ENCODE results near the gene COL18A1. TPM values are rescaled to one million over a fixed set of nuclear protein-coding genes. Genes with fewer than 3 reads are reported as not detected.

Gene COL18A1
- polyA plus RNA-seq, 1 experiment, result 25.3 TPM

- Histone ChIP-seq H3K4me3 (ENCODE audit: low read depth, low read length) (no peak overlapping the region), H3K27me3 (ENCODE audit: control insufficient read depth, insufficient read depth, low read length) (no peaks in the 10 kb centered on the region), H3K27ac (ENCODE audit: low read depth, low read length) (no peak overlapping the region), H3K9me3 (ENCODE audit: control insufficient read depth, insufficient read depth, low read length) (peaks cover 18% of the 10 kb centered on the region)
- TF ChIP-seq CTCF (IDR thresholded peaks at IDR 0.05; ENCODE audit: low read depth, low read length), result no peak
- ChIA-PET POLR2A (no interaction called here), CTCF (interaction anchor here (1.5 kb wide), 1 partner anchor 10 kb away, joined by 4 read pairs; no protein-coding TSS in a partner anchor)
- DNase-seq (ENCODE audit: low read depth, low spot score), result no peak
Observed at GRCh38 chr21:45376459-45377324, 28.3 kb upstream of the COL18A1 start.

- H3K27me3 ChIP-seq (ENCODE audit: control insufficient read depth, insufficient read depth, low read length), result no peaks in the 10 kb centered on the region
- no peak for DNase-seq (ENCODE audit: low read depth, low spot score)
- ChIA-PET POLR2A (no interaction called here), CTCF (interaction anchor here (1.5 kb wide), 1 partner anchor 9 kb away, joined by 4 read pairs; no protein-coding TSS in a partner anchor)
- TF ChIP-seq CTCF (IDR thresholded peaks at IDR 0.05; ENCODE audit: low read depth, low read length), result no peak
- no peak overlapping the region for H3K27ac ChIP-seq (ENCODE audit: low read depth, low read length)
- no peak overlapping the region for H3K4me3 ChIP-seq (ENCODE audit: low read depth, low read length)
- H3K9me3 ChIP-seq (ENCODE audit: control insufficient read depth, insufficient read depth, low read length), result peaks cover 20% of the 10 kb centered on the region
Observed at GRCh38 chr21:45377325-45377709, 27.6 kb upstream of the COL18A1 start.

- H3K4me3 ChIP-seq (ENCODE audit: low read depth, low read length), result no peak overlapping the region
- POLR2A ChIA-PET, result no interaction called here
- H3K9me3 ChIP-seq (ENCODE audit: control insufficient read depth, insufficient read depth, low read length), result peaks cover 22% of the 10 kb centered on the region
- CTCF ChIA-PET, result no interaction called here
- H3K27ac ChIP-seq (ENCODE audit: low read depth, low read length), result peak overlapping the region; percentile 39
- no peak for DNase-seq (ENCODE audit: low read depth, low spot score)
- no peak for TF ChIP-seq CTCF (IDR thresholded peaks at IDR 0.05; ENCODE audit: low read depth, low read length)
- no peaks in the 10 kb centered on the region for H3K27me3 ChIP-seq (ENCODE audit: control insufficient read depth, insufficient read depth, low read length)
Observed at GRCh38 chr21:45377866-45378257, 27.1 kb upstream of the COL18A1 start.

- Histone ChIP-seq H3K9me3 (ENCODE audit: control insufficient read depth, insufficient read depth, low read length) (peaks cover 21% of the 10 kb centered on the region), H3K27me3 (ENCODE audit: control insufficient read depth, insufficient read depth, low read length) (no peaks in the 10 kb centered on the region), H3K4me3 (ENCODE audit: low read depth, low read length) (no peak overlapping the region), H3K27ac (ENCODE audit: low read depth, low read length) (peak overlapping the region; percentile 39)
- peak; percentile 26 for DNase-seq (ENCODE audit: low read depth, low spot score)
- TF ChIP-seq CTCF (IDR thresholded peaks at IDR 0.05; ENCODE audit: low read depth, low read length), result no peak
- POLR2A ChIA-PET, result no interaction called here
- CTCF ChIA-PET, result no interaction called here
Observed at GRCh38 chr21:45378258-45378966, 26.6 kb upstream of the COL18A1 start.
